H1 (cell line): Measurements from ENCODE around the gene TPO. TPM values are rescaled to one million over a fixed set of nuclear protein-coding genes. Genes with fewer than 3 reads are reported as not detected.

Experiments
- CTCF ChIA-PET: fragments of 300-600 bp; sonication (Branson Sonifier 250); formaldehyde crosslinking; loops from one replicate; lab custom pipeline; 2021; ENCODE audit not compliant: partially characterized antibody; lab: Charles Lee
- POLR2A ChIA-PET: fragments of 300-600 bp; sonication (Branson Sonifier 250); formaldehyde crosslinking; loops from one replicate; lab custom pipeline; 2021; ENCODE audit warnings: inconsistent platforms; ENCODE audit not compliant: partially characterized antibody; lab: Charles Lee
- DNase-seq, 2 experiments: peaks; one replicate each; pipeline versions ENCODE4 v3.0.0 to v3.0.0-alpha.2; 2010 to 2022; ENCODE audit warnings: low spot score in 2 of 2, low read depth in 1 of 2, mixed read lengths in 1 of 2
- FAIRE-seq: peaks from 2 replicates; lab custom pipeline; 2011; peaks lifted over from hg19 to GRCh38; lab: Jason Lieb, UNC
- H2AFZ ChIP-seq: 2 replicates; pipeline ENCODE4 v1.8.1; 2012; ENCODE audit warnings: low read length, inconsistent platforms
- H2AK5ac ChIP-seq: 2 replicates; pipeline ENCODE4 v1.6.1; 2013; ENCODE audit warnings: low read depth, low read length
- H2BK120ac ChIP-seq: replicated peaks from 2 replicates; pipeline ENCODE3; 2013; ENCODE audit warnings: low read depth, low read length, inconsistent platforms
- H2BK12ac ChIP-seq: 2 replicates; pipeline ENCODE4 v1.6.1; 2013; ENCODE audit warnings: low read depth, low read length
- H2BK15ac ChIP-seq: 2 replicates; pipeline ENCODE4 v1.6.1; 2013; ENCODE audit warnings: low read length
- H2BK20ac ChIP-seq: 2 replicates; pipeline ENCODE4 v1.6.1; 2013; ENCODE audit warnings: low read length
- H2BK5ac ChIP-seq: 2 replicates; pipeline ENCODE4 v1.6.1; 2013; ENCODE audit warnings: low read depth, low read length
- H3K14ac ChIP-seq: 2 replicates; pipeline ENCODE4 v1.6.1; 2013; ENCODE audit warnings: inconsistent platforms; ENCODE audit not compliant: insufficient read length
- H3K18ac ChIP-seq: 2 replicates; pipeline ENCODE4 v1.6.1; 2013; ENCODE audit warnings: low read length; ENCODE audit errors: extremely low read depth
- H3K23ac ChIP-seq: 2 replicates; pipeline ENCODE4 v1.6.1; 2013; ENCODE audit warnings: inconsistent platforms; ENCODE audit not compliant: insufficient read length
- H3K23me2 ChIP-seq: 2 replicates; pipeline ENCODE4 v1.6.1; 2013; ENCODE audit warnings: low read depth, low read length
- H3K27ac ChIP-seq: 2 replicates; pipeline ENCODE4 v1.6.1; 2011; ENCODE audit warnings: low read depth, low read length, inconsistent platforms
- H3K27me3 ChIP-seq, 4 experiments: replicated peaks in 1 of 4; 1 replicate in 1 of 4; 2 replicates in 3 of 4; pipeline versions ENCODE4 v1.6.1 to v1.8.1; 2011 to 2013; ENCODE audit warnings: low read length in 3 of 4, mild to moderate bottlenecking in 3 of 4, inconsistent platforms in 2 of 4, mixed read lengths in 2 of 4, moderate library complexity in 1 of 4; ENCODE audit not compliant: control insufficient read depth in 3 of 4, insufficient read depth in 3 of 4; ENCODE audit errors: extremely low read depth in 1 of 4
- H3K36me3 ChIP-seq, 4 experiments: 2 replicates each; pipeline versions ENCODE4 v1.6.1 to v1.8.1; 2011 to 2013; ENCODE audit warnings: mild to moderate bottlenecking in 4 of 4, low read length in 3 of 4, moderate library complexity in 2 of 4, control low read depth in 1 of 4, inconsistent platforms in 1 of 4; ENCODE audit not compliant: insufficient read depth in 4 of 4, control insufficient read depth in 2 of 4
- H3K4ac ChIP-seq: replicated peaks from 2 replicates; pipeline ENCODE3; 2013; ENCODE audit warnings: low read length, low read depth, mixed read lengths, inconsistent platforms; ENCODE audit not compliant: insufficient read length
- H3K4me1 ChIP-seq, 4 experiments: replicated peaks in 1 of 4; 1 replicate in 1 of 4; 2 replicates in 3 of 4; pipeline versions ENCODE4 v1.6.1 to v1.8.1; 2011 to 2013; ENCODE audit warnings: low read length in 3 of 4, inconsistent platforms in 2 of 4, mixed read lengths in 1 of 4; ENCODE audit not compliant: insufficient read depth in 4 of 4, control insufficient read depth in 3 of 4
- H3K4me2 ChIP-seq, 2 experiments: 2 replicates each; pipeline versions ENCODE4 v1.6.1 to v1.8.1; 2011 to 2013; ENCODE audit warnings: low read depth in 2 of 2, low read length in 2 of 2, control low read depth in 1 of 2, inconsistent platforms in 1 of 2, mild to moderate bottlenecking in 1 of 2; ENCODE audit not compliant: insufficient read depth in 1 of 2
- H3K4me3 ChIP-seq, 4 experiments: fragments of 200-600, 300-600 bp in 1 of 4; sonication (generic), shearing (Covaris generic), sonication (Bioruptor Twin) in 1 of 4; 2 replicates each; pipeline versions ENCODE4 v1.5.1 to v1.8.1; 2011 to 2016; ENCODE audit warnings: low read length in 4 of 4, low read depth in 3 of 4, control low read depth in 2 of 4, inconsistent platforms in 2 of 4, mild to moderate bottlenecking in 2 of 4, mixed read lengths in 1 of 4, moderate library complexity in 1 of 4; ENCODE audit not compliant: insufficient read depth in 2 of 4; ENCODE audit errors: extremely low read depth in 1 of 4
- H3K56ac ChIP-seq: replicated peaks from 2 replicates; pipeline ENCODE3; 2013; ENCODE audit warnings: low read depth, mild to moderate bottlenecking, mixed read lengths, low read length, inconsistent platforms; ENCODE audit not compliant: insufficient read length
- H3K79me1 ChIP-seq: 2 replicates; pipeline ENCODE4 v1.6.1; 2013; ENCODE audit warnings: low read depth, low read length, control low read depth
- H3K79me2 ChIP-seq, 2 experiments: 2 replicates each; pipeline versions ENCODE4 v1.6.1 to v1.8.1; 2012 to 2013; ENCODE audit warnings: low read length in 2 of 2, mild to moderate bottlenecking in 2 of 2, inconsistent platforms in 1 of 2; ENCODE audit not compliant: insufficient read depth in 2 of 2, control insufficient read depth in 1 of 2
- H3K9ac ChIP-seq, 4 experiments: replicated peaks in 1 of 4; 1 replicate in 1 of 4; 2 replicates in 3 of 4; pipeline versions ENCODE4 v1.6.1 to v1.8.1; 2011 to 2013; ENCODE audit warnings: low read depth in 3 of 4, low read length in 3 of 4, control low read depth in 2 of 4, mild to moderate bottlenecking in 2 of 4, moderate library complexity in 2 of 4, inconsistent platforms in 1 of 4; ENCODE audit errors: extremely low read depth in 1 of 4
- H3K9me3 ChIP-seq, 2 experiments: 2 replicates each; pipeline versions ENCODE4 v1.6.1 to v1.8.1; 2012 to 2013; ENCODE audit warnings: mild to moderate bottlenecking in 2 of 2, moderate library complexity in 2 of 2, control low read depth in 1 of 2, inconsistent platforms in 1 of 2, low read depth in 1 of 2, low read length in 1 of 2, mixed read lengths in 1 of 2; ENCODE audit not compliant: insufficient read depth in 2 of 2
- H4K20me1 ChIP-seq, 2 experiments: replicated peaks in 1 of 2; 2 replicates each; pipeline versions ENCODE3 to v1.8.1; 2011 to 2013; ENCODE audit warnings: inconsistent platforms in 2 of 2, low read length in 2 of 2, mild to moderate bottlenecking in 1 of 2; ENCODE audit not compliant: insufficient read depth in 2 of 2, control insufficient read depth in 1 of 2
- H4K5ac ChIP-seq: 2 replicates; pipeline ENCODE4 v1.6.1; 2013; ENCODE audit warnings: low read length, low read depth, mixed read lengths, inconsistent platforms; ENCODE audit not compliant: insufficient read length
- H4K8ac ChIP-seq: 2 replicates; pipeline ENCODE4 v1.8.0; 2013; ENCODE audit warnings: mild to moderate bottlenecking, moderate library complexity, low read length, inconsistent platforms; ENCODE audit not compliant: insufficient read depth; ENCODE audit errors: extremely low read depth
- H4K91ac ChIP-seq: replicated peaks from 2 replicates; pipeline ENCODE3; 2013; ENCODE audit warnings: low read length, mixed read lengths, inconsistent platforms; ENCODE audit not compliant: insufficient read length
- CBX5 ChIP-seq: fragments of 300-800, 300-1000 bp; sonication (generic); IDR thresholded peaks from 2 replicates; pipeline ENCODE4 v1.7.1; 2016; ENCODE audit warnings: antibody characterized with exemption, low read length, low read depth
- CTCF ChIP-seq, 3 experiments: IDR thresholded peaks; 1 replicate in 2 of 3; 2 replicates in 1 of 3; pipeline versions ENCODE4 v1.5.1 to v1.6.1; 2011; ENCODE audit warnings: low read length in 3 of 3, mild to moderate bottlenecking in 3 of 3, inconsistent platforms in 2 of 3, low read depth in 1 of 3, moderate library complexity in 1 of 3; ENCODE audit not compliant: insufficient read depth in 1 of 3; ENCODE audit errors: control extremely low read depth in 1 of 3
- JUND ChIP-seq: IDR thresholded peaks from 2 replicates; pipeline ENCODE4 v1.6.1; 2011; ENCODE audit warnings: mild to moderate bottlenecking, improper control_type of control experiment, low read length
- POLR2AphosphoS5 ChIP-seq: IDR thresholded peaks from 2 replicates; pipeline ENCODE4 v1.6.1; 2011; ENCODE audit warnings: low read depth, low read length
- POU5F1 ChIP-seq: IDR thresholded peaks from 2 replicates; pipeline ENCODE4 v1.6.1; 2011; ENCODE audit warnings: low read depth, mild to moderate bottlenecking, low read length, moderate library complexity
- SP1 ChIP-seq: IDR thresholded peaks from 2 replicates; pipeline ENCODE4 v1.6.1; 2011; ENCODE audit warnings: low read depth, low read length
- TCF12 ChIP-seq: IDR thresholded peaks from 2 replicates; pipeline ENCODE4 v1.6.1; 2011; ENCODE audit warnings: low read depth, mild to moderate bottlenecking, low read length
- WGBS, 2 experiments: shearing (Covaris generic) in 1 of 2; methylation state at CpG; one replicate each; pipeline versions ENCODE4 v1.1.6 to v1.1.7; 2013 to 2015; ENCODE audit warnings: low lambda C conversion rate in 2 of 2, mixed read lengths in 2 of 2, inconsistent platforms in 1 of 2, low coverage in 1 of 2, missing lambda C conversion rate in 1 of 2; ENCODE audit not compliant: insufficient replicate concordance in 2 of 2, insufficient coverage in 1 of 2, insufficient read length in 1 of 2; ENCODE audit errors: extremely low coverage in 1 of 2, missing lambda C conversion rate in 1 of 2; 5-methylcytosine and 5-hydroxymethylcytosine counted together
- polyA plus RNA-seq, 7 experiments: library from polyadenylated mRNA; depleted of rRNA in 3 of 7; stranded (reverse) in 5 of 7; unstranded in 2 of 7; fragments of >200 nt in 5 of 7; fragments of 200-250 nt in 2 of 7; gene quantifications; 1 replicate in 5 of 7; 2 replicates in 1 of 7; 4 replicates in 1 of 7; pipeline versions ENCODE4 v1.2.1 to v1.2.3, GENCODE V29; 2011 to 2013; ENCODE audit warnings: missing spikeins in 2 of 7, mixed read lengths in 2 of 7
- total RNA-seq: library from RNA; stranded (reverse); fragmentation: NEBNext Ultra II Directional; extraction: Animal tissue kit (Norgen Biotek cat#: 25700); gene quantifications from 2 replicates; pipeline ENCODE4 v1.2.1, GENCODE V29; 2021

The TPO gene
- total and polyA plus RNA-seq, 2 of the 8 experiments (the other 6 are each of a cell fraction or from before 2014, with no cell fraction given), result not detected

DNA sequence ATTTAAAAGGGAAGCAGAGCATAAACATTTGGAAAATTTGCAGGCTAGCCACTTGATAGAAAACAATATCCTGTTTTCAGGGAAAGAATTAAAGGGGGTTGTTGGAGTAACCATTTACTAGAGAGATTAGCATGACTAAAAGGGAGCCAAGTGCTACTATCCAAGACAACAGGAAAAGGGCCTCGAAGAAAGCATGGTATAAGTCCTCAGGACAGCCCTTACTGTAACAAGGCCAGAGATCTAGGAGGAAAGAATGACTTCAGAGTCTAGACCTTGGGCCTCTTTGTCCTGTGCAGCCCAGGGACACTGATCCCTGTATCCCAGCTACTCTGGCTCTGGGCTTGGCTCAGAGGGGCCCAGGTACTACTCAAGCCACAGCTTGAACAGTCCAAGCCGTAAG is 16.6 kb downstream of the TPO start:
- H2BK5ac ChIP-seq, result no peak overlapping the region
- 0 out of 2 replicates have a peak overlapping the region, but pooled peaks have one; percentile 17 for H2BK12ac ChIP-seq
- DNase-seq (no peak), FAIRE-seq (no peak)
- H3K4me3 ChIP-seq, result no peak overlapping the region
- no peak overlapping the region for H3K4ac ChIP-seq
- ChIA-PET POLR2A (no interaction called here), CTCF (interaction anchor here (0.6 kb wide), 1 partner anchor 290 kb away, joined by 5 read pairs; no protein-coding TSS in a partner anchor)
- H4K91ac ChIP-seq, result peak overlapping the region; percentile 35
- no peaks in the 10 kb centered on the region for H3K79me1 ChIP-seq
- no peak overlapping the region for H3K14ac ChIP-seq
- H3K9me3 ChIP-seq, result no peaks in the 10 kb centered on the region
- H3K79me2 ChIP-seq, result no peaks in the 10 kb centered on the region
- H2BK20ac ChIP-seq, result 0 out of 2 replicates have a peak overlapping the region, but pooled peaks have one; percentile 27
- TF ChIP-seq SP1 (no peak), CBX5 (no peak), POU5F1 (no peak), CTCF (IDR thresholded peaks at IDR 0.05; ENCODE audit: control extremely low read depth in 1 of 3, insufficient read depth in 1 of 3, low read depth in 1 of 3, low read length in 3 of 3) (no peak), JUND (no peak), POLR2AphosphoS5 (no peak), TCF12 (no peak)
- no peak overlapping the region for H2AFZ ChIP-seq
- H3K23ac ChIP-seq, result no peak overlapping the region
- H3K4me2 ChIP-seq, result no peak overlapping the region
- no peaks in the 10 kb centered on the region; the same call in 1 of the 2 replicates for H3K23me2 ChIP-seq
- no peak overlapping the region for H4K5ac ChIP-seq
- no peak overlapping the region for H3K18ac ChIP-seq
- H2BK15ac ChIP-seq, result no peak overlapping the region
- no peak overlapping the region for H3K9ac ChIP-seq
- 87% methylated on average over 2 of the region's 2 CpGs; no CpG with 5 or more reads in 1 of the 2 experiments for whole genome bisulfite sequencing, 2 experiments
- H2BK120ac ChIP-seq, result no peak overlapping the region
- no peak overlapping the region for H4K8ac ChIP-seq
- no peak overlapping the region for H3K27ac ChIP-seq
- H3K4me1 ChIP-seq, result no peaks in the 10 kb centered on the region; a peak in 2 of 7 replicates
- H3K36me3 ChIP-seq, result no peaks in the 10 kb centered on the region
- H2AK5ac ChIP-seq, result no peak overlapping the region
- no peaks in the 10 kb centered on the region for H3K27me3 ChIP-seq
- no peaks in the 10 kb centered on the region for H4K20me1 ChIP-seq
- H3K56ac ChIP-seq, result no peak overlapping the region
